Right lobe of liver (tissue), 6 donors: Measurements from ENCODE around the gene FMN1. TPM values are rescaled to one million over a fixed set of nuclear protein-coding genes. Genes with fewer than 3 reads are reported as not detected.
A peak's percentile ranks its signal among the peaks of the same experiment; 100 is the strongest.

Source experiments
- ATAC-seq, 4 donors: fragments of 200-7000 bp; cut with Tn5 transposase; one replicate each; pipeline ENCODE4 v1.9.1; 2020; ENCODE audit warnings: mild to moderate bottlenecking in 4 of 4, moderate library complexity in 4 of 4
- DNase-seq, 3 donors: peaks; one replicate each; pipeline ENCODE4 v3.0.0-alpha.2; 2020
- H3K27ac ChIP-seq, 3 donors: fragments of 200-600 bp; one replicate each; pipeline ENCODE4 v1.8.0; 2022
- H3K27me3 ChIP-seq, 2 donors: fragments of 200-600 bp; one replicate each; pipeline ENCODE4 v1.8.0; 2022
- H3K36me3 ChIP-seq, 4 donors: fragments of 200-600 bp; sonication (generic) in 1 of 4; one replicate each; pipeline versions ENCODE4 v1.5.1 to v1.8.0; 2017 to 2022; ENCODE audit warnings: control low read depth in 1 of 4
- H3K4me1 ChIP-seq, 4 donors: fragments of 200-600 bp; sonication (generic) in 1 of 4; one replicate each; pipeline versions ENCODE4 v1.5.1 to v1.8.0; 2017 to 2022; ENCODE audit warnings: control low read depth in 1 of 4
- H3K4me3 ChIP-seq, 3 donors: fragments of 200-600 bp; one replicate each; pipeline ENCODE4 v1.8.0; 2022
- H3K9me3 ChIP-seq, 4 donors: fragments of 200-600 bp; sonication (generic) in 1 of 4; one replicate each; pipeline versions ENCODE4 v1.5.1 to v1.8.0; 2017 to 2022; ENCODE audit warnings: control low read depth in 1 of 4
- CTCF ChIP-seq, 4 donors: fragments of 200-600 bp in 3 of 4; fragments of 450-650 bp in 1 of 4; IDR thresholded peaks; one replicate each; pipeline versions ENCODE4 v1.5.1 to v1.8.0; 2016 to 2022; ENCODE audit warnings: antibody characterized with exemption in 4 of 4, mild to moderate bottlenecking in 2 of 4
- POLR2A ChIP-seq: fragments of 450-650 bp; IDR thresholded peaks from one replicate; pipeline ENCODE4 v1.6.1; 2017; ENCODE audit warnings: antibody characterized with exemption, mild to moderate bottlenecking
- WGBS: methylation state at CpG from one replicate; pipeline ENCODE4 v1.1.6; 2018; ENCODE audit warnings: low coverage, low lambda C conversion rate; ENCODE audit not compliant: insufficient coverage; ENCODE audit errors: missing lambda C conversion rate; 5-methylcytosine and 5-hydroxymethylcytosine counted together
- intact Hi-C, 2 donors: fragments of 100-400 bp; cut with DNase I; formaldehyde crosslinking; loops; one replicate each; pipeline versions ENCODE4 v1.11.2 to v1.14.1; 2022
- total RNA-seq, 6 experiments: library from RNA; depleted of rRNA in 2 of 6; stranded (reverse); fragments of >200 nt in 2 of 6; fragmentation: NEBNext Ultra II Directional in 3 of 6; extraction: Animal tissue kit (Norgen Biotek cat#: 25700) in 3 of 6; gene quantifications; one replicate each; pipeline versions ENCODE4 v1.1.0 to v1.2.4, GENCODE V29; 2016 to 2023
- donor health status: DM: no; HTN: yes; CAD: no.
- donor health status: DM: no; HTN: no; CAD: no.
- donor health status: DM: no; HTN: no; CAD: no.
- donor health status: DM: no; HTN: yes; CAD: no.
- donor health status: DM: no; HTN: yes; CAD: no.

The FMN1 gene
- total RNA-seq, 6 experiments from 2014 or later: 1.1 to 6.8 (median 3.1) TPM

- ATAC-seq (no peak), DNase-seq (no peak)
- intact Hi-C loops: loop anchor here in 1 of 2 donors (5.0 kb wide), 1 partner anchor 252 kb away; no protein-coding TSS in a partner anchor
- H3K4me1 ChIP-seq: no peaks in the 10 kb centered on the region
- no peaks in the 10 kb centered on the region for H3K36me3 ChIP-seq
- H3K9me3 ChIP-seq: no peaks in the 10 kb centered on the region
- H3K27me3 ChIP-seq: no peaks in the 10 kb centered on the region
- no peak for TF ChIP-seq CTCF (IDR thresholded peaks at IDR 0.05)
- 31% methylated on average over 3 of the region's 3 CpGs for WGBS
- no peak overlapping the region for H3K27ac ChIP-seq
- no peak overlapping the region for H3K4me3 ChIP-seq
These were observed 129.6 kb downstream of the FMN1 start for GRCh38 chr15:33064878-33065277.

GRCh38 chr15:33059184-33059583 is 135.3 kb downstream of the FMN1 start:
- no peak for ATAC-seq
- Histone ChIP-seq H3K4me1 (no peaks in the 10 kb centered on the region), H3K27ac (no peak overlapping the region), H3K9me3 (no peaks in the 10 kb centered on the region), H3K27me3 (no peaks in the 10 kb centered on the region), H3K4me3 (no peak overlapping the region), H3K36me3 (no peaks in the 10 kb centered on the region)
- TF ChIP-seq POLR2A: no peak
- intact Hi-C loops: no loop called here
- 34% methylated on average over 3 of the region's 3 CpGs for WGBS
- DNase-seq: no peak

DNA sequence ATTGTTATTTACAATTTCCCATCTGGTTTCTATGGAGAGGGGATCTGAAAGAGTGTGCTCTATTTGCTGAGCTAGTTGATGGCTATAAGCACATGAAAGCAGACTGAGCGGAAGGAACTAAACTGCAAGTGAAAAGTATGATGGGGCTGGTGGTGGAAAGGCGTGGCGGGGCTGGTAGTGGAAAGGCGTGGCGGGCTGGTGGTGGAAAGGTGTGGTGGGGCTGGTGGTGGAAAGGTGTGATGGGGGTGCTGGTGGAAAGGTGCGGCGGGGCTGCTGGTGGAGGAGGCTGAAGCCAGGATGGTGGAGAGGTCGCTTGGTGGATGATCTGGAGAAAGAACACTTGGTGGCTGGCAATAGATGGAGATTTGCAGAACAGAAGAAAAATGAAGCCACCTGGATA is 136.7 kb downstream of the FMN1 start:
- Histone ChIP-seq H3K27me3 (no peaks in the 10 kb centered on the region), H3K4me3 (no peak overlapping the region), H3K27ac (no peak overlapping the region), H3K36me3 (no peaks in the 10 kb centered on the region), H3K4me1 (no peaks in the 10 kb centered on the region), H3K9me3 (no peaks in the 10 kb centered on the region)
- intact Hi-C loops: no loop called here
- TF ChIP-seq CTCF (IDR thresholded peaks at IDR 0.05): no peak
- TF ChIP-seq POLR2A: no peak
- DNase-seq (no peak), ATAC-seq (peak in 1 of 4 donors; percentile 33)
- WGBS: 80% methylated on average over 8 of the region's 8 CpGs

- H3K4me3 ChIP-seq: no peak overlapping the region
- no peak overlapping the region for H3K27ac ChIP-seq
- 42% methylated on average over 2 of the region's 2 CpGs for WGBS
- no peak for TF ChIP-seq POLR2A
- TF ChIP-seq CTCF (IDR thresholded peaks at IDR 0.05): no peak
- intact Hi-C loops: no loop called here
- no peaks in the 10 kb centered on the region for H3K36me3 ChIP-seq
- no peaks in the 10 kb centered on the region for H3K4me1 ChIP-seq
- H3K27me3 ChIP-seq: no peaks in the 10 kb centered on the region
- no peaks in the 10 kb centered on the region for H3K9me3 ChIP-seq
- DNase-seq (no peak), ATAC-seq (no peak)
These were observed 138.6 kb downstream of the FMN1 start for GRCh38 chr15:33055962-33056361.

GRCh38 chr15:33051528-33051927 is 143.0 kb downstream of the FMN1 start:
- intact Hi-C loops: no loop called here
- no peaks in the 10 kb centered on the region for H3K36me3 ChIP-seq
- ATAC-seq: no peak
- no peak for TF ChIP-seq POLR2A
- no peaks in the 10 kb centered on the region for H3K27me3 ChIP-seq
- 47% methylated on average over 4 of the region's 5 CpGs for WGBS
- no peak for DNase-seq
- no peaks in the 10 kb centered on the region for H3K4me1 ChIP-seq
- H3K27ac ChIP-seq: no peak overlapping the region
- H3K9me3 ChIP-seq: no peaks in the 10 kb centered on the region
- H3K4me3 ChIP-seq: no peak overlapping the region

DNA sequence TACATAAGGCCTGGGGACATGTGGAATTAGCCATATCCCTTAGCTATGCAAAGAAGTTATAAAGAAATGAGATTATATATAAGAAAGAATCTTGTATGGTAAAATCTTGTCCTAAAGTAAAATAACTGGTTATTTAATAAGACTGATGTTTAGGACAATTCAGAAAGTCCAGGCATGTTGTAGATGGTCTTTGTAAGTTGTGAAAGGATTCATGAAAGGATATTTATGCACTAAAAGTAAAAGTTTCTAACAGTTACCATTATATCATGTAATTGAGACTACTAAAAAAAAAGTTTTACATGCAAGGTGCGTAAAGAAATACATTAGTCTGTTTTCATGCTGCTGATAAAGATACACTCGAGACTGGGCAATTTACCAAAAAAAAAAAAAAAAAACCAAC is 146.3 kb downstream of the FMN1 start:
- Histone ChIP-seq H3K9me3 (no peaks in the 10 kb centered on the region), H3K27ac (no peak overlapping the region), H3K4me3 (no peak overlapping the region), H3K4me1 (no peaks in the 10 kb centered on the region), H3K27me3 (no peaks in the 10 kb centered on the region), H3K36me3 (no peaks in the 10 kb centered on the region)
- no peak for ATAC-seq
- intact Hi-C loops: no loop called here
- no peak for DNase-seq
- TF ChIP-seq CTCF (IDR thresholded peaks at IDR 0.05): no peak
- TF ChIP-seq POLR2A: no peak
- 60% methylated on average over 2 of the region's 2 CpGs for WGBS
